SJSA1 (cell line): ENCODE results near the gene ZNF524. TPM values are rescaled to one million over a fixed set of nuclear protein-coding genes. Genes with fewer than 3 reads are reported as not detected.

Experiments
- DNase-seq, 2 experiments: peaks; one replicate each; pipeline ENCODE4 v3.0.0-alpha.2; 2015 to 2020; ENCODE audit warnings: low spot score in 2 of 2, low read depth in 1 of 2
- H3K27ac ChIP-seq: fragments of 250-450 bp; sonication (Bioruptor Pico); 2 replicates; pipeline ENCODE4 v1.5.1; 2020; ENCODE audit warnings: mild to moderate bottlenecking, moderate library complexity
- H3K27me3 ChIP-seq: fragments of 250-450 bp; sonication (Bioruptor Pico); replicated peaks from 2 replicates; pipeline ENCODE4 v1.5.1; 2020; ENCODE audit warnings: mild to moderate bottlenecking, moderate library complexity
- H3K36me3 ChIP-seq: fragments of 250-450 bp; sonication (Bioruptor Pico); 2 replicates; pipeline ENCODE4 v1.5.1; 2020; ENCODE audit warnings: mild to moderate bottlenecking
- H3K4me1 ChIP-seq: fragments of 250-450 bp; sonication (Bioruptor Pico); replicated peaks from 2 replicates; pipeline ENCODE4 v1.6.1; 2021; ENCODE audit warnings: mild to moderate bottlenecking
- H3K4me3 ChIP-seq: fragments of 250-450 bp; sonication (Bioruptor Pico); 2 replicates; pipeline ENCODE4 v1.5.1; 2020; ENCODE audit warnings: mild to moderate bottlenecking
- H3K9me3 ChIP-seq: fragments of 250-450 bp; sonication (Bioruptor Pico); replicated peaks from 2 replicates; pipeline ENCODE4 v1.5.1; 2020; ENCODE audit warnings: mild to moderate bottlenecking
- total RNA-seq: library from RNA; depleted of rRNA; stranded (reverse); fragments of >200 nt; shearing (Covaris generic); gene quantifications from 2 replicates; pipeline ENCODE4 v1.2.3, GENCODE V29; 2014

ZNF524 gene
- total RNA-seq, 1 experiment from 2014 or later: 15.5 TPM

- DNase-seq: no peak
- H3K27me3 ChIP-seq: no peaks in the 10 kb centered on the region
- peaks cover 20% of the 10 kb centered on the region for H3K36me3 ChIP-seq
Measured at GRCh38 chr19:55623130-55623529, 23.0 kb downstream of the ZNF524 start.

DNA sequence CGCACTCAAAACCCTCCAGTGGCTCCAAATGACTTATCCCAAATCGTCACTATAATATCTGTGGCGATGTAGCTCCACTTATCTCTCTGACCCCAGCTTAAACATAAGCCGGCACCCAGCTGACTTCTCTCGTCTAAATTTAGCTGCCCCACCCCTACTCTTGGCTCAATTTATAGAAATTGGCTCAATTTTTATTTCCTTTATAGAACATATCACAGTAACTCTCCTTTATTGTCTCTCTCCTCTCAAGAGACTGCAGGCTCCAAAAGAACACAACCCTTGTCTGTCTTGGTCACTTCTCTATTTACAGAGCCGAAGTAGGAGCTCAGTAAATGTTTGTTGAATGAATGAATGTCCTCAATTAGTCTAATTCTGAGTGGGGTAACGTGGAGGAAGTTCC lies 23.5 kb downstream of the ZNF524 start:
- H3K9me3 ChIP-seq: no peaks in the 10 kb centered on the region
- peak overlapping the region; percentile 55 for H3K4me3 ChIP-seq
- 0 out of 2 replicates have a peak, but pooled peaks cover 9% of the 10 kb centered on the region for H3K4me1 ChIP-seq
- H3K27me3 ChIP-seq: no peaks in the 10 kb centered on the region
- peaks cover 20% of the 10 kb centered on the region for H3K36me3 ChIP-seq
- no peak for DNase-seq
- H3K27ac ChIP-seq: no peak overlapping the region

More at GRCh38 chr19:55623130-55623529, 23.0 kb downstream of the ZNF524 start:
- Histone ChIP-seq H3K27ac (no peak overlapping the region), H3K4me1 (0 out of 2 replicates have a peak, but pooled peaks cover 9% of the 10 kb centered on the region), H3K4me3 (no peak overlapping the region), H3K9me3 (no peaks in the 10 kb centered on the region)

DNA sequence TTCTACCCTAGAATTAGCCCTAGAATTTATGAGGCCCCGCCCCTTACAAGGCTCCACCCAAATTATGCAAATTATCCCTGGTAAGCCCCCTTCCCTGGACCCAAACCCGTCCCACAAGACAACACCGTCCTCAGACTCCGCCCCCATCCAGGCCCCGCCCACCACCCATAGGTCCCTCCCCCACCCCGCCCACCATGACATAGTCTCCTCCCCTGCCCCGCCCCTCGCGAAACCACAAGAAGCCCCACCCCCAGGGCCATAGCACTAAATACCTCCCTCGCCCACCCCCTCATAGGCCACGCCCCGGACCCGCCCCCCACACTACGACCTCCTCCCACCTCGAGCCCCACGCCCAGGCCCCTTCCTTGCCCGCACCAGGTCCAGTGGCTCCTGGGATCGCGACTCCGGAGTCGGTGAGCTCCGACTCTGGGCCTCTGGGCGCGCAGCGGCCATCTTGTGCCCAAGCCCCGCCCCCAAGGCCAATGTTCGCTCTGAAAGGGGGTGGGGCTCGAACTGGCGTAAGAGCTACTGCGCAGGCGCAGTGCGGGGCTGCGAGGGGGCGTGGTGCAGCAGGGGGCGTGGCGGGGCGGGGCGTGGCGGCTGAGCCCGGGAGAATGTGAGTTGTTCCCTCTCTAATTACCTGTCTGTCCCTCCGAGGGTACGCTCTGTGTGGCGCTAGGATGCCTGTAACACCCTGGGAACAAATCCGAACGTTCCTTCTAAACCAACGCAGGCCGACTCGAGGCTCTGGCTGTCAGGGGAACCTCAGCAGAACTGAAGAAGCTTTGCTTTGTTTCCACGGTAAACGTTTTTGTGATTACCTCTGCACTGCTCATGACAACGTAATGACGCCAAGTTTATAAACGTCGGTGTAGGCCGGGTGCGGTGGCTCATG lies 24.3 kb downstream of the ZNF524 start, which contains the start of gene ZNF784:
TSS of gene ZNF784 (minus strand) at position 458 of the 895 bp plus-strand sequence. CDS start at position 453, 5 bp downstream.
- Histone ChIP-seq H3K4me3 (peak within 1 kb of the TSS; percentile 55), H3K4me1 (0 out of 2 replicates have a peak, but pooled peaks cover 9% of the 10 kb centered on the region), H3K36me3 (peaks cover 20% of the 10 kb centered on the region), H3K27me3 (no peaks in the 10 kb centered on the region), H3K9me3 (no peaks in the 10 kb centered on the region), H3K27ac (peak within 1 kb of the TSS; percentile 78)
- peak; percentile 85 to 91 for DNase-seq

DNA sequence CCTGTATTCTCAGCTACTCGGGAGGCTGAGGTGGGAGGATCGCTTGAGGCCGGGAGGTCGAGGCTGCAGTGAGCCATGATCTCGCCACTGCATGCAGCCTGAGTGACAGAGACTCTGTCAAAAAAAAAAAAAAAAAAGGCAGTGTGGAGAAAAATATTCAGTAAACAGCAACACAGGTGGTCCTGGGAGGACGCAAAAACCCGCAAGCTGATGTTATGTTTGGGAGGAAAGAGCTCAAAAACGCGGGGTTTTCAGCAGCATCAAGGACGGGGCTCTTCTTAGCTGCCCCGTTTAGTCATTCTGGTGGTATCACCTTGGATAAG lies 24.9 kb downstream of the ZNF524 start:
- H3K4me1 ChIP-seq: 0 out of 2 replicates have a peak, but pooled peaks cover 9% of the 10 kb centered on the region
- H3K36me3 ChIP-seq: peaks cover 20% of the 10 kb centered on the region
- no peaks in the 10 kb centered on the region for H3K27me3 ChIP-seq
- DNase-seq: no peak
- H3K27ac ChIP-seq: no peak overlapping the region
- H3K4me3 ChIP-seq: peak overlapping the region; percentile 55
- no peaks in the 10 kb centered on the region for H3K9me3 ChIP-seq

DNA sequence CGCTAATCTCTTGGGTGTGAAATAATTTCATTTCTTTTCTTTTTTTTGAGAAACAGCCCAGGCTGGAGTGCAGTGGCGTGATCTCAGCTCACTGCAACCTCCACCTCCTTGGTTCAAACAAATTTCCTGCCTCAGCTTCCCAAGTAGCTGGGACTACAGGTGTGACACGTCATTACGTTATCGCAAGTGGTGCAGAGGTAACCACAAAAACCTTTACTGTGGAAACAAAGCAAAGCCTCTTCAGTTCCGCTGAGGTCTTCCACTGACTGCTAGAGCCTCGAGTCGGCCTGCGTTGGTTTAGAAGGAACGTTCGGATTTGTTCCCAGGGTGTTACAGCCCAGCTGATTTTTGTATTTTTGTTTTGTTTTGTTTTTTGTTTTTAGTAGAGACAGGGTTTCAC lies 26.3 kb downstream of the ZNF524 start:
- no peaks in the 10 kb centered on the region for H3K27me3 ChIP-seq

DNA sequence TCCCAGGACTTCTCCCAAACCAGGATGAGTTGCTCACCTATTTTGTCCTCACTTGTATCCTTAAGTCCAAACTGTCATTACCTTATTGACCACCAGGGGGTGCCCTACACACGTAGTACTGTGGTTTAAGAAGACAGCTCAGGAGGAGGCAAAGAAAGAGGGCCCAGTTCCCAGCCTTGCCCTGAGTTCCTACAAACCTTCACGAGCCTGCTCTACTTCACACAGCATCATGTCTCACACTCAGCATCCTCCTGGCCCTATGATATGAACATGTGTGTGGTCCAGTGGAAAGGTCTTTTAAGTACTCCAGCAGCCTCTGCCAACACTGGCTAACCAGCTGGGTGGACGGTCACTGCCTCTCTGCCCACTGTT lies 32.4 kb downstream of the ZNF524 start:
- H3K36me3 ChIP-seq: peaks cover 5% of the 10 kb centered on the region
- no peaks in the 10 kb centered on the region for H3K27me3 ChIP-seq
- peaks cover 11% of the 10 kb centered on the region for H3K4me1 ChIP-seq
- H3K9me3 ChIP-seq: no peaks in the 10 kb centered on the region
- DNase-seq: peak; percentile 86 to 93
- no peak overlapping the region for H3K4me3 ChIP-seq
- H3K27ac ChIP-seq: no peak overlapping the region

More for the DNA sequence above, 26.3 kb downstream of the ZNF524 start:
- H3K9me3 ChIP-seq: no peaks in the 10 kb centered on the region
- H3K4me3 ChIP-seq: no peak overlapping the region
- no peak overlapping the region for H3K27ac ChIP-seq
- DNase-seq: no peak
- H3K4me1 ChIP-seq: 0 out of 2 replicates have a peak, but pooled peaks cover 9% of the 10 kb centered on the region
- peaks cover 10% of the 10 kb centered on the region for H3K36me3 ChIP-seq

DNA sequence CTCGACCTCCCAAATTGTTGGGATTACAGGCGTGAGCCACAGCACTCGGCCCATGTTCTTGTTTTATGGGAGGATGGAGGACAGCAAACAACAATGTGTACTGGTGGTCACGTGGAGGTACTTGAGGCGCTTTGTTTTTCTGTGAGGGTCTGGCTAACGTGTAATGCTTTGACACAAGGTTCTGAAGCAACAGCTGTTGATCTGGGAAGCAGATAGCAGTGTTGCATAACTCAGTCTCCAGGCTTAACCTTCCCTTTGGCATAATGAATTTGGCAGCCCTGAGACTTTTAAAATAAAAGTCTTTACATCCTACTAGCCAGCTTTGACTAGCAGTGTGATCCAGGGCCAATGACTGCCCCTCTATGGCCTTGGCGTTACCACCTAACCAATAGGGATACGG lies 33.8 kb downstream of the ZNF524 start:
- peaks cover 11% of the 10 kb centered on the region for H3K4me1 ChIP-seq
- H3K4me3 ChIP-seq: no peak overlapping the region
- no peaks in the 10 kb centered on the region for H3K27me3 ChIP-seq
- no peaks in the 10 kb centered on the region for H3K9me3 ChIP-seq
- no peak overlapping the region for H3K27ac ChIP-seq
- DNase-seq: no peak
- peaks cover 14% of the 10 kb centered on the region for H3K36me3 ChIP-seq

DNA sequence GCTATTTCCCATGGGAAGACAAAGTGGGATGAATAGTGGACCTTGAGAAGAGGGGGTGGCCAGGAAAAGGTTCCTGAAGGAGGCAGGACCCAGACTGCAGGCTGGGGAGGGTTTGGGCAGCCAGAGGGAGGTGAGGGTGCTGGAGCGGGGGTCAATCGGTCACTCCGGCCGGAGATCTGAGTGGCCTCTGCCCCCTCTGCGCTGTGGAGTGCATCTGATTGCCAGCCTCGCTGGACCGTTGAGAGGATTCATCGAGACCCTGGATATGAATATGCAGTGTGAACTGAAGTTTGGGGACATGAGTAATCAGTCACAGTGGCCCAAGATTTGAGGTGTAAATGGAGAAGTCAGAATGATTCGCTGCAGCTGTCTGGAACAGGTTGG lies 35.2 kb downstream of the ZNF524 start:
- H3K27ac ChIP-seq: peak overlapping the region; percentile 87

GRCh38 chr19:55635856-55636440 lies 35.9 kb downstream of the ZNF524 start:
- Histone ChIP-seq H3K9me3 (no peaks in the 10 kb centered on the region), H3K36me3 (peaks cover 20% of the 10 kb centered on the region), H3K4me1 (peaks cover 25% of the 10 kb centered on the region), H3K4me3 (peak overlapping the region; percentile 85), H3K27me3 (no peaks in the 10 kb centered on the region), H3K27ac (0 out of 2 replicates have a peak overlapping the region, but pooled peaks have one; percentile 87)
- no peak for DNase-seq

More for the DNA sequence above, 35.2 kb downstream of the ZNF524 start:
- Histone ChIP-seq H3K9me3 (no peaks in the 10 kb centered on the region), H3K27me3 (no peaks in the 10 kb centered on the region), H3K4me3 (peak overlapping the region; percentile 85), H3K36me3 (peaks cover 20% of the 10 kb centered on the region), H3K4me1 (peaks cover 22% of the 10 kb centered on the region)
- no peak for DNase-seq

GRCh38 chr19:55636723-55637122 lies 36.6 kb downstream of the ZNF524 start:
- H3K4me1 ChIP-seq: peaks cover 25% of the 10 kb centered on the region
- no peak for DNase-seq
- H3K9me3 ChIP-seq: no peaks in the 10 kb centered on the region
- H3K4me3 ChIP-seq: no peak overlapping the region
- no peak overlapping the region for H3K27ac ChIP-seq
- peaks cover 20% of the 10 kb centered on the region for H3K36me3 ChIP-seq
- no peaks in the 10 kb centered on the region for H3K27me3 ChIP-seq

GRCh38 chr19:55637534-55637933 lies 37.4 kb downstream of the ZNF524 start:
- no peak for DNase-seq
- Histone ChIP-seq H3K27ac (no peak overlapping the region), H3K4me1 (peaks cover 31% of the 10 kb centered on the region), H3K4me3 (no peak overlapping the region), H3K27me3 (no peaks in the 10 kb centered on the region), H3K36me3 (peaks cover 20% of the 10 kb centered on the region), H3K9me3 (no peaks in the 10 kb centered on the region)

- peaks cover 40% of the 10 kb centered on the region for H3K4me1 ChIP-seq
- peaks cover 30% of the 10 kb centered on the region for H3K36me3 ChIP-seq
- no peaks in the 10 kb centered on the region for H3K27me3 ChIP-seq
- H3K9me3 ChIP-seq: no peaks in the 10 kb centered on the region
- no peak for DNase-seq
- no peak overlapping the region for H3K27ac ChIP-seq
- no peak overlapping the region; the same call in 1 of the 2 replicates for H3K4me3 ChIP-seq
Measured at GRCh38 chr19:55638864-55639359, 38.8 kb downstream of the ZNF524 start.

GRCh38 chr19:55640043-55640576 lies 40.0 kb downstream of the ZNF524 start:
- no peak for DNase-seq
- Histone ChIP-seq H3K4me3 (peak overlapping the region; percentile 63), H3K36me3 (peaks cover 33% of the 10 kb centered on the region), H3K9me3 (no peaks in the 10 kb centered on the region), H3K4me1 (peaks cover 47% of the 10 kb centered on the region), H3K27me3 (no peaks in the 10 kb centered on the region), H3K27ac (peak overlapping the region; percentile 73)
